GM21515 (cell line): ENCODE data around the gene EGFL7.

Experiments
- ATAC-seq: cut with Tn5 transposase; IDR thresholded peaks from one replicate; pipeline ENCODE4 v1.9.1; 2021; ENCODE audit not compliant: unreplicated experiment

The EGFL7 gene

DNA sequence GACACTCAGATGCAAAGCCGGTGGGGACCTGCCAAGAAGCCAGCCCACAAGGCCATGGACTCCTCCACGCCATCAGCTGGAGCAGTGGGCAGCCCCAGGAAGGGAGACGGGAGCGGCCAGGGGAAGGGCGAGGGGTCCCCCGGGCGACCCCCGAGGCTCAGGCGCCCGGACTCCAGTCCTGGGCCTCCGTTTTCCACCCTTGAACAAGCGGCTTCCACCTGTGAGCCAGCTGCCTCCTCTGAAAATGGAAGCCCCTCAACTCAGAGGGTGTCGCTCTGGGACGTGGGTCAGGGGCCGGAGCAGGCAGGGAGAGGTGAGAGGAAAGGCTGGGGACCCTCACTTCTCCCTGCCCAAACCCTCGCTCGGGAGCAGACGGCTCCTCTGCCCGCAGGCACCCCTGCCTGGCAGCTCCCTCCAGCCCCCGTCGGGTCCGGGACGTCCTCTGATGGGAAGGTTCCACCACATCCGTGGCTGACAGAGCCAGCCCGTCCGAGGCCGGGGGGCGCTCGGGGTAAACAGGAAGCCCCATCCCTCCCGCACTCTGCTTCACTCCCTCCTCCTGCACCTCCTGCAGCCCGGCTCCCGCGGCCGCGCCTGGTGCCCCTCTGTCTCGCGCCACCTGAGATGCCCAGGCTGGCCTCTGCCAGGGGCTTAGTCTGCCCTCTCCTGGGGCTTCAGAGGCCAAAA is 3.7 kb upstream of the EGFL7 start:
- ATAC-seq, result no peak

DNA sequence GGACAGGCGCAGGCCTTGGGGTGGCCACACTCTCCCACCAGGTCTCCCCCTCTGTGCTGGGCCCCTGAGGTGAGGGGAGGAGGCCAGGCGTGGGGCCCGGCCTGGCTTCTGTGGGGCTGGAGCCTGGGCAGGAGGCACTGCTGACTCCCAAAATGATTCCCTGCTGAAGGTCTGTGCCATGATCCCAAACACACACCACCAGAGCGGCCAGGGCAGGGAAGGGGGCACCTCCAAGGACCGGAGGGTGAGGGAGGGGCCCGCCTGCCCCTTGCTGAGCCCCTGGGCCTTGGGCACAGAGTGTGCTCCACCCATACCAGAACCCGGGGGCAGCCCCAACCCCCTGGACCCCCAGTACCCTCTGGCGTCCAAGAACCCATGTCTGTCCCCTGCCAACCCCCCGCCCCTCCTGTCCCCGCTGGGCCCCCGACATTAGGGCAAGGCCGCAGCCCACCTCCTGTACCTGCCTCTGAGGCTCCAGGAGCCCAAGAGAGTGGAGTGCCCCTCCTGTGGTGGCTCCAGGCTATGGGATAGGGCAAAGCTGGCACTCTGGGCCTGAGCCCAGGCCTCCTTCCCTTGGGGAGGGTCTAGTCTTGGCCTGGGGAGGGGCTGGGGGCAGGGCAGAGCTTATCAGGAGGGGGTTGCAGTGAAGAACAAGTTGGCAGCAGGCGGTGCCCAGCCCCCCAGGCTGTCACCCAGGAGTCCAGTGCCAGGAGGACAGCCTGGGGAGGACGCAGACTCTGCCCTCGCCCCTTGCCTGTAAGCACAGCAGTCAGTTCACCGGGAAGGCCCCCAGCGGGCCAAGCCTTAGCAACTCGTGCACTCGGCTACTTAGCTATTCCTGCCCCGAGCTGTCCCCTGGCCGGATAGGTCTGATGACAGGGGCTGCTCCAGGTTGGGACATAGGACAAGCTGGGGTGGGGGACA is 2.6 kb upstream of the EGFL7 start:
- no peak for ATAC-seq

DNA sequence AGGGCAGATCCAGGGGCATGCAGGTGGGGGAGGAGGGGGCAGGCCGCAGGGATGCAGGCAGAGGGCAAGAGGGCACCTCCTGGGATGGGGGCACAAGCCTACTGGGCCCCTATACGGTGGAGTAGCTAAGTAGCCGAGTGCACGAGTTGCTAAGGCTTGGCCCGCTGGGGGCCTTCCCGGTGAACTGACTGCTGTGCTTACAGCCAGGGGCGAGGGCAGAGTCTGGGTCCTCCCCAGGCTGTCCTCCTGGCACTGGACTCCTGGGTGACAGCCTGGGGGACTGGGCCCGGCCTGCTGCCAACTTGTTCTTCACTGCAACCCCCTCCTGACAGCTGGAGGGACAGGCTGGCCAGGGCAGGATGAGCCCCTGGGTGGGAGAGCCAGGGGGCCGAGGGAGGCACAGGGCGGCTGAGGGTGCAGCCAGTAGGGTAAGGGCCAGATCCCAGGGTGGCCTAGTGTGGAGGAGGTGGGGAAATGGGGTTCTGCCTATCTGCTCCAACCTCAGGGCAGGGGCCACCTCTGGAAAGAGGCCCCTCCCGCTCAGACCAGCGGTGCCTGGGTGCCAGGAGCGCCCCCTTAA is 1.7 kb upstream of the EGFL7 start:
- ATAC-seq, result no peak

DNA sequence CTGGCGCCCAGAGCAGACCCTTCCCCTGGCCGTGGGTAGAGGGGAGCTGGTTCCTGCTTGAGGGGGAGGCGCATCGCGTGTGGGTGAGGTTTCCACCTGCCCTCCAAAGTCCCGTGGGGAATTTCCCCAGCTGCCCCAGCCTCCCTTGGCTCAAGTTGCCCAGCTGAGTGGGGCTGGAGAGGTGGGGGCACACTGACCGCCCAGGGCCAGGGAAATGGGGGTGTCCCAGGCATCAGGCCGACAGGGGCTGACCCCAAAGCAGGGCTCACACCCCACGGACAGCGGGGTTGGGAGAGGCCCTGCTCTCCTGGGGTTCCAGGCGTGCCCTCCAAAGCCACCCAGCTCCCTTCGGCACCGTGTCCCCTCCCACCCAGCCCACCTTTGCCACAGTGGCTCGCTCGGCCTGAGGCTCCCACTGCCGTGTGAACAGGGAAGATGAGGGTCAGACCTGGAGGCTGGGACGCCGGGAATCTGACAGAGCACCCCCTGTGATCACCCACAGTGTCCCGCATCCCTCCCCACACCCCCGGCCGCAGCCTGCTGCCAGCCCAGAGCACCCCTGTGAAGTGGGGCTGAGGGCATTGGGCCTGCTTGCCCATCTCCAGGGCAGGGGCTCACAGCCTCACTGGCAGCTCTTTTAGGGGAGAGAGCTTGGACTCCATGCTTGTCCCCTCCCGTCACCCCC is 933 bp upstream of the EGFL7 start:
- no peak for ATAC-seq

DNA sequence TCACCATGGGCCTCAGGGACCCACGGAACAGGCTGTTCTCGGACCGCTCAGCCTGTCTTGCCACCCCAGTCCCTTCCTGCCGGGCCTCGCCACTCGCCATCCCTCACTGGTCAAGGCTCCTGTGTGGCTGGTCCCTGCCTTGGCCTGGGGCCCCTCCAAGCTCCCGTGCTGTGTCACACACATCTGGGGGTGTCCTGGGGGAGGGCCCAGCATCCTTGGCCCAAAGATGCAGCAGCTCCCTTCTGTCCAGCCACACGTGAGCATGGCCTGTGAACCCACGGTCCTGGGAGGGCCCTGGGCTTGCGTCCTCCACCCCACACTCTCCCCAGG is 425 bp upstream of the EGFL7 start:
- ATAC-seq, result no peak

DNA sequence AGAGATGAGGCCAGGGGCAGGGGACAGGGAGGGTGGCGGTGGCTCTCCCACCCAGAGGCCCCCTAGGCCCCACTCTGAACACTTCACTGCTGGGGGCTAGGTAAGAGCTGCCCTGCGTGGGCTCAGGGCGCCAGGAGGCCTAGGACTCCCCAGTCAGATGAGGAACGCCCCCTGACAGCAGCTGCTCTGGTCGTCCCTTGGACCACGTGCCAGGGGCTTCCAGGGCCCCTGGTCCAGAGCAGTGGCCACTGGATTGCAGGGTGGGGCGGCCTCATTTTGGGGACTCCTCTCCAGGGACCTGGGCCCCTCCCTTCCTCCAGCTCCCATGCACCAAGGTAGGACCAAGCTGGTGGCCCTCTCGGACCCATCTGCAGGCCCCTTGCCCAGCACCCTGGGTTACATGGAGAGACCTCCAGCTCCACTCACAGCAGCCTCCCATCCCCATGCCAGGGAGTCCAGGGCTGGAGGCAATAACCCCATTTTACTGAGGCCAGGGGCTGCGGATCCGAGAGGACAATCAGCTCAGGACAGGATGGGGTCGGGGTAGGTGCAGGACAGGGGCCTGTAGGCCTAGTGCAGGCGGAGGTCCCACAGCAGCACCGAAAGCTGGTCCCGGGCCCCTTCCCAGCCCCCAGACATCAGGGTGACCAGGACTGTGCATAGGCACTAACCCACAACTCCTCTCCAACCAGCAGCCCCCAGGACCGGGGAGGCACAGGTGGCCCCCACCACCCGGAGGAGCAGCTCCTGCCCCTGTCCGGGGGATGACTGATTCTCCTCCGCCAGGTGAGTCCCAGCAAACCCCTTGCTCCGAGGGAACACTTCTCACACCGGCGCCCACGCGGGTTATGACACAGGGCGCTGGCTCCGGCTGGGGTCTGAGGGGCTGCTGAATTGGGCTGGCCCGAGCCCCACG is 1.5 kb downstream of the EGFL7 start:
- no peak for ATAC-seq

DNA sequence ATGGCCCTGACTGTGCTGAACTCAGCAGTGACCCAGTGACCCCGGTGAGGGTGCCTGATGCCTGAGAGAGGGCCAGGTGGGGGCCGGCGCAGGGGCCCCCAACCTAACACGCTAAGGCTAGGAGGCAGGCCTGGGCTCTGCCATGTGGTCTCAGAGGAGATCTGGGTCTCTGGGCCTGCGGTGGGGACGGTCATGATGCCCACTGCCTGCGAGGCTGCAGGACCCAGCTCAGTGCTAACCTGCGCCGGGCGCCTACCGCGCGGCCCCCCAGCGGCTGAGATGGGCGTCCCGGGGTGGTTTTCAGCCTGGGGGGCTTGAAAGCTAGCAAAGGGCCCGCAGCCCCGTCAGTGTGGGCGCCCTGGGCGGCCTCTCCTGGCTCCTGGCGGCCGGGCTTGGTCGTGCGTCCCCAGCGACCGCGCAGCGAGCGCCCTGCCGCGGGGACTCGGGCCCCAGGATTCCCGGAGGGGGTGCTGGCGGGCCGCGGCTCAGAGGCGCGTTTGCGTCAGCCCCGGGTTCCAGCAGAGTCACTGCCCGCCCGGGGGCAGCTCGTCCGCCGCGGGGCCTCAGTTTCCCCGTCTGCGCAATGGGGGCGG is 2.5 kb downstream of the EGFL7 start:
- ATAC-seq, result no peak

DNA sequence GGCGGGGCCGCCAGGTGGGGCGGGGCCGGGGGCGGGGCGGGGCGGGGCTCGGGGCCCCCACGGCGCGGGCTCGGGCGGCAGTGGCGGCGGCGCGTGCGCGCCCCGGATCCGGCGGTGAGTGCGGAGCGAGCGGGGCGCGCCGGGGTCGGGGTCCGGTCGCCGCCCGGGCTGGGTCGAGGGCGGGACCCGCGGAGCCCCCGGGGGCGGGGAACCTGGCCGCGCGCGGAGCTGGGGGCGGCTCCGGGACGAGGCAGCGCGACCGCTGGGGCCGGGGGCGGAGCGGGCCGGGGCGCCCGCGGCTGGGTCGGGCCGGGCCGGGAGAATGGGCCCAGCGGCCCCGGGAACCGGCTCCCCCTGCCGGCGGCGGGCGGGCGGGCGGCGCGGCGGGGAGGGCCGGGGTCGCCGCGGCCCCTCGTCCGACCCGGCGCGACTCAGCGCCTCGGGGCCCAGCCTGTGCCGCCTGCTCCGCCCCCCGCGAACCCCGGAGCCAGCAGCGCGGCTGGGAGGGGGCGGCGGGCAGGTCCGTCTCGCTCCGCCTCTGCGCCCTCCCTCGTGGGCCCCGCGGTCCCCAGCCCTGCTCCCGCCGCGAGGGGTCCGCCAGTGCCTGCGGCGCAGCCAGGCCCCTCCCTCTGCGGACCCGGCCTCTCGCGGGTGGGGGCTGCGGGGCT is 3.1 kb downstream of the EGFL7 start:
- no peak for ATAC-seq

DNA sequence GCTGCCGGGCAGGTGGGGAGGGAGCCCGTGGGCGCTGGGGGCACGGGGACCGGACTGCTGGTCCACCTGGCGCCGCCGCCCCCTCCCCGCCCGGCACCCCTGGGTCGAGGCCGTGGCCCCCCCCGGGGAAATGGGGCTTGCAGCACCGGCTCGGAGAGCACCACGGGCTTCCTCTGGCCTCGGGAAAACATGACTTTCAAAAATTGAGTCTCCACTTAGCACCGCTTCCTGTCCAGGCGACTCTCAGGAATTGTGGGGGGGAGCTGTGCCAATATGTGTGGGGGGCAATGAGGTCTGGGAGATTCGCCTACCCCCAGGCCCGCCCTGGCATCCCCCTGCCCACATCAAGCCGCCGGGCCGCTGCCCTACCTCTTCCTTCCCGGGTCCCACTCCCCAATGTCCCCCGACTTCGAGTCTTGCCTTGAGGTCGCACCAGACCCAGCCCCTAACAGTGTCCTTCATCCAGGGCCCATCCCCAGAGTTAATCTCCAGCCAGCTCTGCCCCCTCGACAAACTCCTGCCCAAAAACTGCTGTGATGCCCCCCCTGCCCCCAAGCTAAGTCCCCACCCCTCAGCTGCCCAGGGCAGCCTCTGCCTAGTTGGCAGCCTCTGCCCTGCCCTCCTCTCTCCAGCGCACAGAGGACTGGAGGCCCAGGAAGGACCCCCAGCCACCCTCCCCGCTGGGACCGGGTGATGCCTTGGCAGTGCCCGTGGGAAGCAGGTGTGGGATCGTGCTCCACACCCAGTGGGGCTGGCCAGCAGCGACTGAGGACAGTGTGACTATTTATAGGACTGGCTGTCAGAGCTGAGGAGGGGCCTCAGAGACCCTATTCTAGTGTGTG is 3.9 kb downstream of the EGFL7 start:
- ATAC-seq, result no peak

DNA sequence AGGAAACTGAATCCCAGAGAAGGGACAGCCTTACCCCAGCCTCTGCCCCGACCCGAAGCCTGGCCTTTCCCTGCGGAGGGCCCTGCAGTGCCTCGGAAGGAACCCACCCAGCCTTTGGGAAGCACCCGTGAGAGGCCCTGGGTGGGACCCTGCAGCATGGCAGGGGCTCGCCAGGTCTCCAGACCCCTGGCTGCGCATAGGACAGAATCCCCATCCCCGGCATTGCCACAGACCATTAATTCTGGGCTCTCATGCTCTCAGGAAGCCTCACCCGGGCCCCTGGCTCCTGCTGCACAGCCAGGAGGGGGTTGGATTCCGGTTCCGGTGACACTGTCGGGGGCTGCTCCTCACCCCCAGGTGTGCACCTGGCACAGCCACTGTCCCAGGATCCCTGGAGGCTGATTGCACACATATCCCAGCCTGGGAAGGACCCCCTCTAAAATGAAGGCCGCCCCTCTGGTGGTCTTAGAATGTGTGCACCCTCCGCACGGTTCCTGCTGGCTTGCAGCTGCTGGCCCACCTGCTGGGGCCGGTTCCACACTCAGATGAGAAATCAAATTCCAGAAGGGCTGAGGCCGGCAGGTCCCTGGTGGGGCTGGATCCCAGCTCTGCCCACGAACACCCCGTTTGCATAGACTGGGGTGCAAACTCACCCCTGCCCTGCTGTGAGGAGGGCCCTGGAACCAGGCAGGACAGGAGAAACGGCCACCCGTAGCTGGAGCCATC is 4.7 kb downstream of the EGFL7 start:
- ATAC-seq, result no peak

DNA sequence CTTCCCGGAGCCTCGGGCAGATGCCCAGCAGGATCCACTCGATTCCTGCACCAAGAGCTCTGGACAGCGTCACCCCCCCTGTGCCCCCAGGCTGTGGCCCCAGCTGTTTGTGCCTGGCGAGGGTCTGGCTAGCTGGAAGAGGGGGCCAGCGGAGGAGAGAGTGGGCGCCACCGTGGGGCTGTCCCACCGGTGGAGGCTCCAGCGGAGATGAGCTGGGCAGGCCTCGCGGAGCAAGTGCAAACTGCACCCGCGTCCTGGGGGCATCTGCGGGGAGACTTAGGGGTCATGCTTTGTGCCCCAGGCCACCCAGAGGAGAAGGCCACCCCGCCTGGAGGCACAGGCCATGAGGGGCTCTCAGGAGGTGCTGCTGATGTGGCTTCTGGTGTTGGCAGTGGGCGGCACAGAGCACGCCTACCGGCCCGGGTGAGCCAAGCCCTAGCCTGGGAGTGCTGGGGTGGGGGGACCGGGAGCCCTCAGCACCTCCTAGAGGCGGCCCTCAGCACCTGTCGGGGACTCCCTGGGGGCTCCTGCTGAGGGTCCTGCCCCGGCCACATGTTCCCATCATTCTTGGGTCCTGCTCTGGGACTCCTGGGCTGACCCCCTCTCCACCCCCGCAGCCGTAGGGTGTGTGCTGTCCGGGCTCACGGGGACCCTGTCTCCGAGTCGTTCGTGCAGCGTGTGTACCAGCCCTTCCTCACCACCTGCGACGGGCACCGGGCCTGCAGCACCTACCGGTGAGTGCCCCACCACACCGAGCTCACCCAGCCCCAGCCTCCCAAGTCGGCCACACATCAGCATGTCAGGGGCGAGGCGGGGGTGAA is 5.4 kb downstream of the EGFL7 start:
- no peak for ATAC-seq

DNA sequence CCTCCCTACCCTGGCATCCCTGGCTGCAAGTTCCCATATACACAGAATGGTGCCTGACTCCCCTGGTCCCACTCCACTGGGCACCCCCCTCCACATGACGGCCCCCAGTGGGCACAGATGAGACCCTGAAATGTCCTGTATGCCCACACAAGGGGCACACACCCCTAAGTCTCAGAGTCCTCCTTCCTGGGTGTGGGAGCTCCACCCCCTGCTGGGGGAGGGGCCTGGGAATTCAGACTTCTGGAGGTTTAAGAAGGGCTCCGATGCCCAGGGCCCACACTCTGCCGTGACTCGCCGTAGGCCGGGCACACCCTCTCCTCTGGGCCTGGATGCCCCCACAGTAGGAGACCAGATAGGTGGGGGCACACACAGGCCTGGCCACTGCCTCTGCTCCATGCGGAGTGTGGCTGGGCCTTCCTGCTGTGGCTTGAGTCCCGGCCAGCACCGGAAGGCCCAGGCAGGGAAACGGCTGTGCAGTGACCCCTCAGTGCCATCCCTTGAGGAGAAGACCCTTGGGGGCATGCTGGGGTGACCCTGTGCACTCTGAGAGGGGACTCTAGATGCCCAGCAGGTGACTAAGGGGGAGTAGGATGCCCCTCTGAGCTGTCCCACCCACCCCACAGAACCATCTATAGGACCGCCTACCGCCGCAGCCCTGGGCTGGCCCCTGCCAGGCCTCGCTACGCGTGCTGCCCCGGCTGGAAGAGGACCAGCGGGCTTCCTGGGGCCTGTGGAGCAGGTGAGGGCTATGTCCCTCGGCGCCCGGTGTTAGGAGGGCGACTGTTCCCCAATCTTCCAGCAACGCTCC is 6.5 kb downstream of the EGFL7 start:
- no peak for ATAC-seq

DNA sequence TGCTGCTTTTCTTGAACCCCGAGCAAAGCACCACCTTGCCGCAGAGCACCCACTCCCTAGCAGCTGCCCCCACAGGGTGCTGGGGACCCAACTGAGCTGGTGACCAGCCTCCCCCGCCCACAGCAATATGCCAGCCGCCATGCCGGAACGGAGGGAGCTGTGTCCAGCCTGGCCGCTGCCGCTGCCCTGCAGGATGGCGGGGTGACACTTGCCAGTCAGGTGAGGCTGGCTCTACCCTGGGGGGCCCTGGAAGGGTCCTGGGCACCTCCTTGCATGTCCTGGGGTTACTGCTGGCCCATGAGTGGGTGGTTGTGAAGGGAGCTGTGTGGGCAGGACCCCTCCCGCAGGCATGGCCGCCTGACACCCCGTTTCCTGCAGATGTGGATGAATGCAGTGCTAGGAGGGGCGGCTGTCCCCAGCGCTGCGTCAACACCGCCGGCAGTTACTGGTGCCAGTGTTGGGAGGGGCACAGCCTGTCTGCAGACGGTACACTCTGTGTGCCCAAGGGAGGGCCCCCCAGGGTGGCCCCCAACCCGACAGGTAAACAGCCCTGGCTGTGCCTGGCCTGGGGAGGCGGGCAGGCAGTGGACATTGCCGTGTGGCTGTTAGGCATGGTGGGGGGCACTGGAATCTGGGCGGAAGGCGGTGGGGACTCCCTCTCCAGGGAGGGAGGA is 7.2 kb downstream of the EGFL7 start:
- ATAC-seq, result no peak

DNA sequence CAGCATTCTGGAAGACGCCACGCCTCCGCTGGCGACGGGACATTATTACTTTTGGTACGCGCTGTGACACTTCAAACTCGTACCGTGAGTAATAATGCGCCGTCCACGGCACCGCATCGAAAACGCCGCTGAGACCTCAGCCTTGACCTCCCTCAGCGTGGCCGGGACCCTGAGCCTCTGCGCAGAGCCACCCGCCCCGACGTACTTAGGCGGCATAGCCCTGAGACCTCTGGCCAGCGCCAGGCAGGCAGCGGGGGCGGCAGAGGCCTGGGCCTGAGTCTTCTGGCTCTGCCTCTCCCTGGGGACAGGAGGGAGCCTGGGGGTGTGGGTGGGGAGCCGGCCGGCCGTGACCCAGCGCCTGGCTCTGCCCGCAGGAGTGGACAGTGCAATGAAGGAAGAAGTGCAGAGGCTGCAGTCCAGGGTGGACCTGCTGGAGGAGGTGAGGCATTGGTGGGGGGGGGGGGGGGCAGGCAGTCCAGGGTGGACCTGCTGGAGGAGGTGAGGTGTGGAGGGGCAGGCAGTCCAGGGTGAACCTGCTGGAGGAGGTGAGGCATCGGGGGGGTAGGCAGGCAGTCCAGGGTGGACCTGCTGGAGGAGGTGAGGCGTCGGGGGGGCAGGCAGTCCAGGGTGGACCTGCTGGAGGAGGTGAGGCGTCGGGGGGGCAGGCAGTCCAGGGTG is 8.0 kb downstream of the EGFL7 start:
- ATAC-seq, result no peak

DNA sequence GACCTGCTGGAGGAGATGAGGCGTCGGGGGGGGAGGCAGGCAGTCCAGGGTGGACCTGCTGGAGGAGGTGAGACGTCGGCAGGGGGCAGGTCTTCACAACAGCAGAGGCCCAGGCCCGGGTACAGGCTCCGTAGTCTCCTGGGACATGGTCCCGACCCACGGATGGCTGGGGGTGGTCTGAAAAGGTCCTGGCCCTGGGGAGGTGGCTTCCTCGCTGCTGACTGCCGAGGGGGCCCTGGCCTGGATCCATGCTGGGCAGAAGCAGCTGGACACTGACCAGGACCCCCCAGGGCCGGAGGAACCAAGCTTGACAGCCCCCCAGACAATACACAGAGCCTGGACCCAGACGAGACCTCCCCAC is 8.5 kb downstream of the EGFL7 start:
- ATAC-seq, result no peak
